SK-N-DZ (cell line): ENCODE results near the gene TBC1D25.

ENCODE experiments used
- DNase-seq: peaks from one replicate; pipeline ENCODE4 v3.0.0-alpha.2; 2015; ENCODE audit warnings: low spot score
- small RNA-seq, 2 experiments: library from RNA; depleted of rRNA; stranded (forward); fragments of <200 nt; gene quantifications; one replicate each; pipeline ENCODE3, GENCODE V24; 2014

Gene TBC1D25

DNA sequence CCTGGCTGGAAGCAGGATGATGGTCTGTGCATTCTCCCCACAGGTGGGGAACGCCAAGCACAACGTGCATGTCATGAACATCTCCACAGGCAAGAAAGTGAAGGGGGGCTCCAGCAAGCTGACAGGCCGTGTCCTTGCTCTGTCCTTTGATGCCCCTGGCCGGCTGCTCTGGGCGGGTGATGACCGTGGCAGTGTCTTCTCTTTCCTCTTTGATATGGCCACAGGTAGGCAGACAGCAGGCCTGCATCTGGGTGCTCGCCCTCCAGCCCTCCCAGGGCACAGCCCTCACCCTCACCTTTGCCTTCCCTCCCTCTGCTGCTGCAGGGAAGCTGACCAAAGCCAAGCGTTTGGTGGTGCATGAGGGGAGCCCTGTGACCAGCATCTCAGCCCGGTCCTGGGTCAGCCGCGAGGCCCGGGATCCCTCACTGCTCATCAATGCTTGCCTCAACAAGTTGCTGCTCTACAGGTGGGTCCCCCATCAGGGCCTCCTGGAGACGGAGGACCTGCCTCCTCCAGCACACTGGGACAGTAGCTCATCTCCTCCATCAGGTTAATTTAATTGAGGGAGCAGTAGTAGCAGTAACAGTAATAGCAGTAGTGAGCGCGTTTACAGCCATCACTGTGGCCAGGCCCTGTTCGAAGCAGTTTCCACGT is 62.4 kb downstream of the TBC1D25 start:
- DNase-seq: no peak

DNA sequence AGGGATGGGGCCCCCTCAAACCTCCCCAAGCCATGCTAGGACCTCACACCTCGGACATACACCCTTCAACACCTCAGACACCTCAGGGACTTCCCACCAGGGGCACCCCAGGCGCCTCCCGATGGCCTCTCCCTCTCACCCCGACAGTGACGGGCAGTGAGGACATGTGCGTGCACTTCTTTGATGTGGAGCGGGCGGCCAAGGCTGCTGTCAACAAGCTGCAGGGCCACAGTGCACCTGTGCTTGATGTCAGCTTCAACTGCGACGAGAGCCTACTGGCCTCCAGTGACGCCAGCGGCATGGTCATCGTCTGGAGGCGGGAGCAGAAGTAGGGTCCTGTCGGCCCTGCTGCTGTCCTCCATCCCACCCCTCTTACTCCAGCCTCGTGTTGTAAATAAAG is 65.2 kb downstream of the TBC1D25 start:
- no peak for DNase-seq

DNA sequence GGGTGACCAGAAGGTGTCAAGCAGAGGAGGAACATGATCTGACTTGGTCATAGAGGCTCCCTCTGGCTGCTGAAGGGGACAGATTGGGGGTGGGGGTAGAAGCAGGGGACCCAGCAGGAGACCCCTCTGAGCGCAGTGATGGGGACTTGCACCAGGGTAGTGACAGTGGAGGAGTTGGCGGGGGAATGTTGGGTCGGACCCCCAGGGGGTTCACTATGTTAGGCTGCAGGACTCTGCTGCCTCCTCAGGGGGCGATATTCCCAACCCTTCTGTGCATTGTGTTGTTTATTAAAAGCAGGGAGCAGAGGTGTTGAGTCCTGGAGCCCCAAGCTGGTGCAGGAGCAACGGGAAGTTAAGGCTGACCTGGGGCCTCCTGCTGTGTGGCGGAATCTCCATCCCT is 66.6 kb downstream of the TBC1D25 start:
- DNase-seq: no peak

DNA sequence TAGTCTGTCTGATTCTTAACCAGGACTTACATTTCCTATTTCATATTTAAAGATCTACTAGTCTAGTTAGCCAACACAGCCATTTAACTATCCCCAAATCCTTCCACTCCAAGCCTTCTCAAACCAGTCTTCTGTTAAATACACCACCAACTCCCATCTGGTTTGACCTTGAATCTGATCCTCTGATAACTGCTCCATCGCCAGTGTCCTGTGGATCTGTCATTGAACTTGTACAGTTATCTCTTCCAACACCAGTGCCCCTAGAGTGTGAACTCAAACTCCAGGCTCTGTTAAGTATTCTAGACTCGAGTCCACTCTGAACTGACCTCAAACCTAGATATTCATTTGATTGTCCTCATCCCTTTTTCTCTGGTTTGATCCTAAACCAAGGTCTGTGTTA is 72.2 kb downstream of the TBC1D25 start:
- DNase-seq: no peak

Small RNA genes lying within 50 kb of the gene (small RNA-seq; reads per million reads assigned to genes)
- 0 reads per million in 2 experiments for gene MRPL32P1
